Neural cell (in vitro differentiated cells): ENCODE results near the gene STH.

Source experiments
- CTCF ChIP-seq: fragments of 450-650 bp; IDR thresholded peaks from 2 replicates; pipeline ENCODE4 v1.5.1; 2014; ENCODE audit warnings: antibody characterized with exemption, mild to moderate bottlenecking, moderate library complexity; ENCODE audit not compliant: poor library complexity, severe bottlenecking
- EP300 ChIP-seq: fragments of 450-650 bp; conservative IDR thresholded peaks from 2 replicates; pipeline ENCODE4 v1.6.1; 2014; ENCODE audit warnings: antibody characterized with exemption, mild to moderate bottlenecking, moderate library complexity; ENCODE audit not compliant: poor library complexity, severe bottlenecking
- EZH2 ChIP-seq: fragments of 200-600, 300-800 bp; shearing (Covaris generic), sonication (generic); IDR thresholded peaks from 2 replicates; pipeline ENCODE4 v1.6.1; 2014; ENCODE audit warnings: antibody characterized with exemption, low read length, borderline replicate concordance, mild to moderate bottlenecking; ENCODE audit not compliant: insufficient read depth, poor library complexity, severe bottlenecking
- MXI1 ChIP-seq: fragments of 450-650 bp; conservative IDR thresholded peaks from 2 replicates; pipeline ENCODE4 v1.6.1; 2014; ENCODE audit warnings: antibody characterized with exemption, mild to moderate bottlenecking; ENCODE audit not compliant: poor library complexity, severe bottlenecking
- POLR2AphosphoS5 ChIP-seq: IDR thresholded peaks from 2 replicates; pipeline ENCODE4 v1.6.1; 2012
- RAD21 ChIP-seq: fragments of 450-650 bp; conservative IDR thresholded peaks from 2 replicates; pipeline ENCODE4 v1.6.1; 2014; ENCODE audit warnings: antibody characterized with exemption, mild to moderate bottlenecking, moderate library complexity
- REST ChIP-seq: IDR thresholded peaks from 2 replicates; pipeline ENCODE4 v1.6.1; 2012; ENCODE audit warnings: borderline replicate concordance
- SMC3 ChIP-seq: fragments of 450-650 bp; conservative IDR thresholded peaks from 2 replicates; pipeline ENCODE4 v1.6.1; 2014; ENCODE audit warnings: antibody characterized with exemption, mild to moderate bottlenecking, moderate library complexity; ENCODE audit not compliant: poor library complexity
- TAF1 ChIP-seq: IDR thresholded peaks from 2 replicates; pipeline ENCODE4 v1.6.1; 2012; ENCODE audit warnings: low read depth

- no peak for TF ChIP-seq CTCF
- TF ChIP-seq EZH2 = no peak
- TF ChIP-seq EP300 = no peak
- TF ChIP-seq TAF1 = no peak
- TF ChIP-seq SMC3 = no peak
- TF ChIP-seq REST = no peak
- TF ChIP-seq POLR2AphosphoS5 = no peak
- TF ChIP-seq RAD21 = no peak
- no peak for TF ChIP-seq MXI1
Observed at GRCh38 chr17:45956090-45956489, 43.0 kb upstream of the STH start.
